ENCODE results near the gene CSRNP3.

Gene CSRNP3

DNA sequence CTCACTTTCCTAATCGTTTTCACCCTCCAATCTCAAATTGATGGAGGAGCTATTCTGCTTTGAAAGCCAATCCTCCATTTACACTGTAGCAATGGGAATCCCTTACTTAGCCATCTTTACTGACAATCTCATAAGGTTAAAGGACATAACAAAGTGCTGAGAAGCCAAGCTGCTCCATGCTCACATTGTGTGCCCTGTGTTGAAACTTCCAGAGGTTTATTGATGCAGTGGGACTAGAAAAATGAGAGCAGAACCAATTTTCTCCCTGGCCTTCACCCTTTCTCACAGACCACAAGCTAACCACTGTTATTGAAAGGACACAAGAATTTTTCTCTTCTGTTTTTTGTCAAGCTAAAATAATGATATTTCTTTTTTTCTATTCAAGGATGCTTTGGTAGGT, 63.8 kb downstream of the CSRNP3 start:
- Histone ChIP-seq H3K4me3 (no peak overlapping the region), H3K27ac (no peak overlapping the region), H3K36me3 (ENCODE audit: insufficient read depth, low read length) (no peaks in the 10 kb centered on the region), H3K9ac (ENCODE audit: insufficient read length) (no peak overlapping the region), H3K9me3 (ENCODE audit: low read depth, low read length) (peaks cover 3% of the 10 kb centered on the region; the same call in 1 of the 2 replicates)
- no peak for DNase-seq (ENCODE audit: low read depth, low spot score)
- TF ChIP-seq FOXP2 (optimal IDR thresholded peaks at IDR 0.05; ENCODE audit: control extremely low read depth, extremely low read length, insufficient read depth) (no peak), POLR2AphosphoS5 (IDR thresholded peaks at IDR 0.05; ENCODE audit: borderline replicate concordance, low read depth, low read length) (no peak), EZH2 (IDR thresholded peaks at IDR 0.05) (no peak)

DNA sequence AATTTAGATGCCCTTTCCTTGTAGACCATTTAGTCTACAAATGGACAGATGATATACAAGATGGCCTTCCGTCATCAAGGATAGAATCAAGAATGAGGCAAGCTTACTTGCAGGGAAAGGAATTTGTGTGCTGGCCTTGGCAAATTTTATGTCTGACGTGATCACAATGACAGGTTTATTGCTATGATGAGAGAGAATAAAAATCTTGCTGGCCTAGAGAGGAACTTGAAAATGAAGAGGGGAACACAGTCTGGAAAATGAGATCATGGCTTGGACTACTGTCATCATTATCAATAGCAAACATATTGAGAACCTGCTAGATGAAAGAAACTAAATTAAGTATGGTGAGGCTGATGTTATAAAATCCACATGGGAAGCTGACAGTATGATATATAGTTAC, 66.0 kb downstream of the CSRNP3 start:
- Histone ChIP-seq H3K36me3 (ENCODE audit: insufficient read depth, low read length) (no peaks in the 10 kb centered on the region), H3K9me3 (ENCODE audit: low read depth, low read length) (no peaks in the 10 kb centered on the region), H3K27ac (no peak overlapping the region), H3K4me3 (no peak overlapping the region), H3K9ac (ENCODE audit: insufficient read length) (no peak overlapping the region)
- no peak for DNase-seq (ENCODE audit: low read depth, low spot score)
- TF ChIP-seq EZH2 (IDR thresholded peaks at IDR 0.05) (no peak), FOXP2 (optimal IDR thresholded peaks at IDR 0.05; ENCODE audit: control extremely low read depth, extremely low read length, insufficient read depth) (no peak), POLR2AphosphoS5 (IDR thresholded peaks at IDR 0.05; ENCODE audit: borderline replicate concordance, low read depth, low read length) (no peak)

DNA sequence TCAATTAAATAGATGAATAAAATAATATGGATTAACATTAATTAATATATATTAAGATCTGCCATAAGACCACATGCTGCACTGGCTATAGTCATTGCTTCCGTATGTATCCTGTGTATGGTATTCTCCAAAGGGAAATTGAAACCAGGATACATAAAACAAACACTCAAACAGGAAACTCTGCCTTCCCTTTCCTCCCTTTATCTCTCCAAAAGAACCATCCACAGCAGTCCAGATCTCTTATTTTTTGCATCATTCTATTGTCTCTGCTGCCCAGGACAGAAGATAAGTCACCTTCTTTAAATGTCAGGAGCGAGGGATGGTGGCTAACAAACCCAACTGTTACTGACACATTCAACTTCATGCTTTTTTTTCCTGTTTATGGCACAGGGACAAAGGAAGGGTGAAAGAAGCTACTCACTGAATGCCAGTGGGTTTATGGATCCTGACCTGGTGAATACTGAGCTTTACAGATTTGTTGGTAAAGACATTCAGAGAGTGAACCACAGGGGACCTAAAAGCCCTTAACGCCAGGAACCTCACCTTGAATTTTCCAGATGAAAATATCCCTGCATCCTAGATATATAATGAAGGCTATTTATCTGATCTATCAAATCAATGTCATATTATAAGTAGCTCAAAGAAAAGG, 67.5 kb downstream of the CSRNP3 start:
- TF ChIP-seq EZH2 (IDR thresholded peaks at IDR 0.05) (no peak), POLR2AphosphoS5 (IDR thresholded peaks at IDR 0.05; ENCODE audit: borderline replicate concordance, low read depth, low read length) (no peak), FOXP2 (optimal IDR thresholded peaks at IDR 0.05; ENCODE audit: control extremely low read depth, extremely low read length, insufficient read depth) (no peak)
- Histone ChIP-seq H3K4me3 (no peak overlapping the region), H3K27ac (no peak overlapping the region), H3K36me3 (ENCODE audit: insufficient read depth, low read length) (no peaks in the 10 kb centered on the region), H3K9me3 (ENCODE audit: low read depth, low read length) (no peaks in the 10 kb centered on the region), H3K9ac (ENCODE audit: insufficient read length) (no peak overlapping the region)
- DNase-seq (ENCODE audit: low read depth, low spot score) = no peak

DNA sequence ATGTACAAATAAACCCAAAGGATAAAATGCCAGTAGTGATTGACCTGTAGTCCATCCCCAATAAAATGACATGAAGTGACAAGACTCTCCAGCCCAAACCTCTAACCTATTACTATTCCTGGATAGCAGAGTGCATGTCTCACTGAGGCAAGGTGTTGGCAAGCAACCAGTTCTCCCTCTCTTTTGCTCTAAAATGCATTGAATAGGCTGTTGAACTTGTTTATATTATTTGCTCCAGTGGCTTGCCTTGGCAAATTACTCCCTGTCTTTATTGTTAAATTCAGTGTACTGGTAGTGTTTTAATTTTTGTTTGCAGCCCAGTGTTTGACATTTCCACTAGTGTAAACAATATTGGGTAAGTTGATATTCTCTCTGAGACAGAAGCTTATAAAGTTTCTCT, 70.5 kb downstream of the CSRNP3 start:
- TF ChIP-seq FOXP2 (optimal IDR thresholded peaks at IDR 0.05; ENCODE audit: control extremely low read depth, extremely low read length, insufficient read depth) (no peak), POLR2AphosphoS5 (IDR thresholded peaks at IDR 0.05; ENCODE audit: borderline replicate concordance, low read depth, low read length) (no peak), EZH2 (IDR thresholded peaks at IDR 0.05) (no peak)
- Histone ChIP-seq H3K9me3 (ENCODE audit: low read depth, low read length) (no peaks in the 10 kb centered on the region), H3K27ac (no peak overlapping the region), H3K4me3 (no peak overlapping the region), H3K9ac (ENCODE audit: insufficient read length) (no peak overlapping the region), H3K36me3 (ENCODE audit: insufficient read depth, low read length) (no peaks in the 10 kb centered on the region)
- DNase-seq (ENCODE audit: low read depth, low spot score) = no peak

DNA sequence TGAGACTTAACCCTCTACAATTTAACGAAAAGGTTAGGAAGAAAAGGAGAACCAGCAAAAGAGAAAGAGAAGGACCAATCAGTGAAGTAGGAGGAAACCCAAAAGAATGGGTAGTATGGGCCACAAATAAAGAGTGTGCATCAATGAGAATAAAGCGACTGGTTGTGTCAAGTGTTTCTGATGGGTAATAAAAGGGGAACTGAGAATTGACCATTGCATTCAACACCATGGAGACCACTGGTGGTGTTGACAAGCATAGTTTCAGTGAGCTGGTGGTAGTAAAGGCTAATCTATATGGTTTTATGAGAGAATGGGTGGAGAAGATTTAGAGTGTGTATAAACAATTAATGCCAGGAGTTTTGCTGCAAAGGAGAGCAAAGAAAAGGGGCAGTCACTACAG, 75.4 kb downstream of the CSRNP3 start:
- Histone ChIP-seq H3K9me3 (ENCODE audit: low read depth, low read length) (no peaks in the 10 kb centered on the region), H3K27ac (no peak overlapping the region), H3K36me3 (ENCODE audit: insufficient read depth, low read length) (no peaks in the 10 kb centered on the region), H3K9ac (ENCODE audit: insufficient read length) (no peak overlapping the region), H3K4me3 (no peak overlapping the region)
- DNase-seq (ENCODE audit: low read depth, low spot score) = no peak
- TF ChIP-seq FOXP2 (optimal IDR thresholded peaks at IDR 0.05; ENCODE audit: control extremely low read depth, extremely low read length, insufficient read depth) = no peak
- TF ChIP-seq POLR2AphosphoS5 (IDR thresholded peaks at IDR 0.05; ENCODE audit: borderline replicate concordance, low read depth, low read length) = no peak
- no peak for TF ChIP-seq EZH2 (IDR thresholded peaks at IDR 0.05)

DNA sequence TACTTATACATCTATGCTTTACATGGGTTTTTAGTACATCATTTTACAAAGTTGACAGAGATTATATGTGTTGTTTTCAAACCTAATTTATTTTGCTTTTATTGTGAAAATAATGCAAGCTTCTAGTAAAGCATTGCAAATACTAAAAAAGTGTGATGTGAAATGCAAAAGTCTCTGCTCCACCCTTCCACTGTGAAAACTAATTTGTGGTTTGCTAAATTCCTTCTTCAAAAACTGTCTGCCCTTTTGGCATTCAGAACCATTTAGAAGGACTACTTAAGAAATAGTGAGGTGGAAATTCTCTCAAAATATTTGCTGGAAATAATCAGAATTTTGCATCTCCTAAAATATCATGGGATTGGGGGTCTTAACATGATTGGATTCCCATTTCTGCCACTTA, 78.4 kb downstream of the CSRNP3 start:
- Histone ChIP-seq H3K4me3 (no peak overlapping the region), H3K9me3 (ENCODE audit: low read depth, low read length) (no peaks in the 10 kb centered on the region), H3K27ac (no peak overlapping the region), H3K9ac (ENCODE audit: insufficient read length) (no peak overlapping the region), H3K36me3 (ENCODE audit: insufficient read depth, low read length) (no peaks in the 10 kb centered on the region)
- TF ChIP-seq POLR2AphosphoS5 (IDR thresholded peaks at IDR 0.05; ENCODE audit: borderline replicate concordance, low read depth, low read length) = no peak
- no peak for TF ChIP-seq EZH2 (IDR thresholded peaks at IDR 0.05)
- TF ChIP-seq FOXP2 (optimal IDR thresholded peaks at IDR 0.05; ENCODE audit: control extremely low read depth, extremely low read length, insufficient read depth) = no peak
- DNase-seq (ENCODE audit: low read depth, low spot score) = no peak

DNA sequence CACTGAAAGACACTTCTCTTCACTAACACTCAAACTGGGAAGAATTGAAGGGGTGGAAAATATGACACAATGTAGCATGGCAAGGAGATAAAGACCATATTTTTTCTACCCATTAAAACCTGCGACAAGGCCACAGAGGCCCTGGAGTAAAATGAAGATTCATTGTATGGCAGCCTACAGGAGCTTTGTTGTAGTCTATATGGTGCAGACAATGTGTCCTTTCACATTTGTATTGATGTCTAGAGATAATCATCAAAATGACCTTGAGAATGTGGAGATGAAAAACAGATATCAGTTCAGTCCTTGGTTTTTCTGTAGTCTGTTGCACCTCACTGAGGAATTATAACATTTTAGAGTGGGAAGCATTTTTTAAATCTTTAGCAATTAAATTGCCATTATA, 80.1 kb downstream of the CSRNP3 start:
- no peak overlapping the region for H3K9ac ChIP-seq (ENCODE audit: insufficient read length)
- no peak overlapping the region for H3K27ac ChIP-seq
- no peaks in the 10 kb centered on the region for H3K36me3 ChIP-seq (ENCODE audit: insufficient read depth, low read length)
- H3K4me3 ChIP-seq = no peak overlapping the region
- H3K9me3 ChIP-seq (ENCODE audit: low read depth, low read length) = no peaks in the 10 kb centered on the region
- no peak for TF ChIP-seq EZH2 (IDR thresholded peaks at IDR 0.05)
- TF ChIP-seq POLR2AphosphoS5 (IDR thresholded peaks at IDR 0.05; ENCODE audit: borderline replicate concordance, low read depth, low read length) = no peak
- no peak for TF ChIP-seq FOXP2 (optimal IDR thresholded peaks at IDR 0.05; ENCODE audit: control extremely low read depth, extremely low read length, insufficient read depth)
- DNase-seq (ENCODE audit: low read depth, low spot score) = no peak

DNA sequence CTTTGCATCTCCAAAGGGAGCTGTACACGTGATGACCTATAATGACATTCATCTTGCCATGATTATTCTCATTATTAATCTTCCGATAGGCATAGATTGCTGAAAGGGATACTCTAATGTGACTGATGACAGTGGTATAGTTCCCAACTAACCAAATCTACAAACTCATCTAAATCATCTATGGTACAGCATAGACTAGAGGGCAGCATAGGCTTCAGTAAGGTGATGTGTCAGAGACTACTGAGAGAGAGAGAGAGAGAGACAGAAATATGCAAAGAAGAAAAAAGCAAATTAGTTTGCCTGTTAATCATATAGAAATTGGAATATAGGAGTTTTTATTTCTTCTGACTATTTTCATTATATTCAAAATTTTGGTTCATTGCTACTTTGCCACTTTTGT, 89.3 kb downstream of the CSRNP3 start:
- H3K4me3 ChIP-seq = no peak overlapping the region
- TF ChIP-seq EZH2 (IDR thresholded peaks at IDR 0.05) (no peak), POLR2AphosphoS5 (IDR thresholded peaks at IDR 0.05; ENCODE audit: borderline replicate concordance, low read depth, low read length) (no peak), FOXP2 (optimal IDR thresholded peaks at IDR 0.05; ENCODE audit: control extremely low read depth, extremely low read length, insufficient read depth) (no peak)
- no peaks in the 10 kb centered on the region for H3K9me3 ChIP-seq (ENCODE audit: low read depth, low read length)
- H3K9ac ChIP-seq (ENCODE audit: insufficient read length) = no peak overlapping the region
- no peak overlapping the region for H3K27ac ChIP-seq
- DNase-seq (ENCODE audit: low read depth, low spot score) = no peak
- H3K36me3 ChIP-seq (ENCODE audit: insufficient read depth, low read length) = no peaks in the 10 kb centered on the region

Measured in SK-N-MC (cell line).